GM12878 (cell line): ENCODE data around the gene SPPL3. TPM values are rescaled to one million over a fixed set of nuclear protein-coding genes. Genes with fewer than 3 reads are reported as not detected.

ENCODE experiments used
- ATAC-seq: fragments of 200-7000 bp; cut with Tn5 transposase; 3 replicates; pipeline ENCODE4 v1.9.1; 2020; ENCODE audit warnings: mild to moderate bottlenecking, moderate library complexity
- BruUV-seq: library from RNA; stranded (reverse); fragments of 400-500 nt; replicated peaks from 2 replicates; lab custom pipeline; 2021; lab: Mats Ljungman, UMichigan
- CTCF ChIA-PET: fragments of 300-600 bp; sonication (Branson Sonifier 250); formaldehyde crosslinking; extraction: SDS; loops from one replicate; lab custom pipeline; 2021; ENCODE audit warnings: inconsistent platforms; lab: Yijun Ruan, JAX
- POLR2A ChIA-PET: fragments of 350-600 bp; formaldehyde crosslinking; extraction: SDS; loops from one replicate; lab custom pipeline; 2021; ENCODE audit warnings: inconsistent platforms; lab: Charles Lee
- RAD21 ChIA-PET: fragments of 300-600 bp; sonication (Branson Sonifier 250); formaldehyde crosslinking; loops from one replicate; lab custom pipeline; 2023; ENCODE audit warnings: antibody characterized with exemption; ENCODE audit not compliant: unreplicated experiment; lab: Charles Lee
- SMC1A ChIA-PET: fragments of 300-600 bp; sonication (Branson Sonifier 250); formaldehyde crosslinking; loops from one replicate; lab custom pipeline; 2023; ENCODE audit not compliant: unreplicated experiment, uncharacterized antibody; lab: Charles Lee
- DNase-seq: peaks from one replicate; pipeline ENCODE4 v3.0.0-alpha.2; 2011; ENCODE audit warnings: low read depth, low spot score
- FAIRE-seq: peaks from 3 replicates; lab custom pipeline; 2011; peaks lifted over from hg19 to GRCh38; lab: Jason Lieb, UNC
- H2AFZ ChIP-seq: 2 replicates; pipeline ENCODE4 v1.6.0; 2011; ENCODE audit warnings: low read depth, low read length, control low read depth; ENCODE audit not compliant: control insufficient read depth
- H3K27ac ChIP-seq: 2 replicates; pipeline ENCODE4 v1.5.1; 2011; ENCODE audit warnings: control low read depth; ENCODE audit not compliant: control insufficient read depth, insufficient read depth
- H3K27me3 ChIP-seq, 2 experiments: replicated peaks in 1 of 2; 2 replicates each; pipeline versions ENCODE4 v1.6.0 to v1.6.1; 2011; ENCODE audit warnings: low read length in 1 of 2; ENCODE audit not compliant: control insufficient read depth in 2 of 2, insufficient read depth in 2 of 2
- H3K36me3 ChIP-seq, 2 experiments: 2 replicates each; pipeline ENCODE4 v1.5.1; 2011; ENCODE audit warnings: low read length in 1 of 2; ENCODE audit not compliant: control insufficient read depth in 2 of 2, insufficient read depth in 2 of 2
- H3K4me1 ChIP-seq: 2 replicates; pipeline ENCODE4 v1.6.1; 2011; ENCODE audit warnings: mild to moderate bottlenecking, low read length, moderate library complexity, mixed read lengths; ENCODE audit not compliant: control insufficient read depth, insufficient read depth
- H3K4me2 ChIP-seq: 2 replicates; pipeline ENCODE4 v1.6.0; 2011; ENCODE audit warnings: control low read depth; ENCODE audit not compliant: control insufficient read depth, insufficient read depth
- H3K4me3 ChIP-seq: fragments of 200-600 bp; sonication (generic); 2 replicates; pipeline ENCODE4 v1.5.1; 2016
- H3K79me2 ChIP-seq: 2 replicates; pipeline ENCODE4 v1.6.0; 2011; ENCODE audit warnings: low read length; ENCODE audit not compliant: control insufficient read depth, insufficient read depth
- H3K9ac ChIP-seq: 2 replicates; pipeline ENCODE4 v1.8.0; 2011; ENCODE audit warnings: low read length, control low read depth, mixed read lengths; ENCODE audit not compliant: control insufficient read depth, insufficient read depth
- H3K9me3 ChIP-seq: replicated peaks from 3 replicates; pipeline ENCODE4 v1.5.1; 2011; ENCODE audit warnings: mild to moderate bottlenecking, low read length; ENCODE audit not compliant: control insufficient read depth, insufficient read depth
- H4K20me1 ChIP-seq: 2 replicates; pipeline ENCODE4 v1.6.0; 2011; ENCODE audit not compliant: control insufficient read depth, insufficient read depth
- HDAC2 ChIP-seq: fragments of 200-600 bp; sonication (generic); IDR thresholded peaks from 2 replicates; pipeline ENCODE4 v1.6.1; 2017
- KLF5 ChIP-seq: fragments of 450-650 bp; IDR thresholded peaks from 2 replicates; pipeline ENCODE4 v1.6.1; 2014; ENCODE audit warnings: mild to moderate bottlenecking; ENCODE audit not compliant: partially characterized antibody
- MAX ChIP-seq: IDR thresholded peaks from 2 replicates; pipeline ENCODE4 v1.6.1; 2012; ENCODE audit warnings: low read depth, low read length, improper control_type of control experiment
- MEF2B ChIP-seq: fragments of 450-650 bp; IDR thresholded peaks from 2 replicates; pipeline ENCODE4 v1.6.1; 2018; ENCODE audit warnings: mild to moderate bottlenecking, moderate library complexity; ENCODE audit not compliant: partially characterized antibody, poor library complexity, severe bottlenecking
- TCF12 ChIP-seq: IDR thresholded peaks from 2 replicates; pipeline ENCODE4 v1.6.1; 2011; ENCODE audit warnings: low read depth, mild to moderate bottlenecking, low read length
- WGBS: methylation state at CpG from one replicate; pipeline ENCODE4 v1.1.6; 2016; ENCODE audit warnings: low lambda C conversion rate; ENCODE audit not compliant: insufficient replicate concordance, insufficient coverage; ENCODE audit errors: missing lambda C conversion rate; 5-methylcytosine and 5-hydroxymethylcytosine counted together
- in situ Hi-C: fragments of 300-500 bp; cut with MboI; formaldehyde crosslinking; loops from 9 replicates; pipeline ENCODE4 v1.14.3; 2018; ENCODE audit warnings: mixed read lengths
- intact Hi-C: fragments of 100-400 bp; cut with micrococcal nuclease; formaldehyde crosslinking; loops from one replicate; pipeline ENCODE4 v1.14.2; 2022; ENCODE audit not compliant: unreplicated experiment
- polyA plus RNA-seq, 11 experiments: library from polyadenylated mRNA; depleted of rRNA in 4 of 11; unstranded in 6 of 11; stranded (reverse) in 5 of 11; fragments of >200 nt; fragmentation: Nextera tagmentation in 4 of 11; fragmentation: Illumina TruSeq in 1 of 11; extraction: Ambion mirVana in 4 of 11; extraction: Trizol in 1 of 11; gene quantifications; 1 replicate in 1 of 11; 2 replicates in 10 of 11; pipeline versions ENCODE4 v1.2.1 to v1.2.3, GENCODE V29; 2011 to 2016; ENCODE audit warnings: inconsistent platforms in 2 of 11, missing spikeins in 2 of 11, low read depth in 1 of 11
- total RNA-seq, 4 experiments: library from RNA; depleted of rRNA in 3 of 4; stranded (reverse); fragments of >200 nt in 3 of 4; fragmentation: Illumina TruSeq in 1 of 4; extraction: Trizol in 1 of 4; gene quantifications; 2 replicates each; pipeline versions ENCODE4 v1.2.1 to v1.2.3, GENCODE V29; 2013 to 2021

The SPPL3 gene
- total and polyA plus RNA-seq, 10 of the 15 experiments (the other 5 are each of a cell fraction or from before 2014, with no cell fraction given): 4.3 to 45.5 (median 11.7) TPM

- in situ Hi-C loops (no loop called here), intact Hi-C loops (loop anchor here (5.0 kb wide), 1 partner anchor 49 kb away; no protein-coding TSS in a partner anchor)
- 27% methylated on average over 4 of the region's 4 CpGs for whole genome bisulfite sequencing
- H3K27me3 ChIP-seq: no peaks in the 10 kb centered on the region
- ChIA-PET POLR2A (interaction anchor here (0.6 to 3.0 kb wide), 12 partner anchors 17 to 174 kb away, joined by 3 to 15 read pairs (median 4); no protein-coding TSS in a partner anchor), CTCF (interaction anchor here (0.8 to 4.9 kb wide), 21 partner anchors 12 to 261 kb away, joined by 3 to 35 read pairs (median 5); partner anchors contain the start of gene ACADS), RAD21 (interaction anchor here (1.1 to 4.8 kb wide), 16 partner anchors 20 to 261 kb away, joined by 3 to 41 read pairs (median 12); partner anchors contain the start of gene MLEC), SMC1A (interaction anchor here (0.6 to 11.6 kb wide), 19 partner anchors 10 to 472 kb away, joined by 3 to 164 read pairs (median 8); partner anchors contain the start of gene POP5)
- H2AFZ ChIP-seq: no peak overlapping the region
- H3K9ac ChIP-seq: peak overlapping the region; percentile 47
- DNase-seq (peak; percentile 30), ATAC-seq (peak; percentile 63), FAIRE-seq (no peak)
- peaks cover 0 to 2% of the 10 kb centered on the region in 2 experiments; a peak in 1 of 4 replicates for H3K36me3 ChIP-seq
- H4K20me1 ChIP-seq: no peaks in the 10 kb centered on the region
- peak overlapping the region; percentile 35; the same call in 1 of the 2 replicates for H3K4me3 ChIP-seq
- peak overlapping the region; percentile 91 for H3K4me2 ChIP-seq
- no TSS peak for BruUV-seq
- H3K27ac ChIP-seq: peak overlapping the region; percentile 76
- peaks cover 25% of the 10 kb centered on the region for H3K79me2 ChIP-seq
- H3K4me1 ChIP-seq: peaks cover 46% of the 10 kb centered on the region
- TF ChIP-seq MEF2B (peak; percentile 76), TCF12 (0 out of 2 replicates have a peak, but pooled peaks have one; percentile 11), KLF5 (no peak), HDAC2 (no peak), MAX (no peak)
- TF ChIP-seq, all 136 proteins: peak for 2
- peaks cover 15% of the 10 kb centered on the region for H3K9me3 ChIP-seq
These were observed 105.5 kb downstream of the SPPL3 start for GRCh38 chr12:120798696-120799095.
